Glomerular endothelial cell (primary cell): ENCODE measurements around the gene SMAP2. TPM values are rescaled to one million over a fixed set of nuclear protein-coding genes. Genes with fewer than 3 reads are reported as not detected.
A peak's percentile ranks its signal among the peaks of the same experiment; 100 is the strongest.

Source experiments
- DNase-seq: peaks from one replicate; pipeline ENCODE4 v3.0.0-alpha.2; 2011; ENCODE audit warnings: low read depth, low spot score; ENCODE audit errors: extremely low read depth
- total RNA-seq: library from RNA; depleted of rRNA; stranded (reverse); fragments of >200 nt; gene quantifications from 2 replicates; pipeline ENCODE4 v1.2.3, GENCODE V29; 2015

SMAP2 gene
- total RNA-seq, 1 donor from 2014 or later: 13.6 TPM

DNA sequence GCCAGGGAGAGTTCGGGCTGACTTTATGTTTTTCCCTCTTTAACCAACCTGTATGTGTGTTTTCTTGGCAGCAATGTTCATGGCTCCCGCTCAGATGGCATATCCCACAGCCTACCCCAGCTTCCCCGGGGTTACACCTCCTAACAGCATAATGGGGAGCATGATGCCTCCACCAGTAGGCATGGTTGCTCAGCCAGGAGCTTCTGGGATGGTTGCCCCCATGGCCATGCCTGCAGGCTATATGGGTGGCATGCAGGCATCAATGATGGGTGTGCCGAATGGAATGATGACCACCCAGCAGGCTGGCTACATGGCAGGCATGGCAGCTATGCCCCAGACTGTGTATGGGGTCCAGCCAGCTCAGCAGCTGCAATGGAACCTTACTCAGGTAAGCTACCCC is 43.2 kb downstream of the SMAP2 start:
- no peak for DNase-seq

DNA sequence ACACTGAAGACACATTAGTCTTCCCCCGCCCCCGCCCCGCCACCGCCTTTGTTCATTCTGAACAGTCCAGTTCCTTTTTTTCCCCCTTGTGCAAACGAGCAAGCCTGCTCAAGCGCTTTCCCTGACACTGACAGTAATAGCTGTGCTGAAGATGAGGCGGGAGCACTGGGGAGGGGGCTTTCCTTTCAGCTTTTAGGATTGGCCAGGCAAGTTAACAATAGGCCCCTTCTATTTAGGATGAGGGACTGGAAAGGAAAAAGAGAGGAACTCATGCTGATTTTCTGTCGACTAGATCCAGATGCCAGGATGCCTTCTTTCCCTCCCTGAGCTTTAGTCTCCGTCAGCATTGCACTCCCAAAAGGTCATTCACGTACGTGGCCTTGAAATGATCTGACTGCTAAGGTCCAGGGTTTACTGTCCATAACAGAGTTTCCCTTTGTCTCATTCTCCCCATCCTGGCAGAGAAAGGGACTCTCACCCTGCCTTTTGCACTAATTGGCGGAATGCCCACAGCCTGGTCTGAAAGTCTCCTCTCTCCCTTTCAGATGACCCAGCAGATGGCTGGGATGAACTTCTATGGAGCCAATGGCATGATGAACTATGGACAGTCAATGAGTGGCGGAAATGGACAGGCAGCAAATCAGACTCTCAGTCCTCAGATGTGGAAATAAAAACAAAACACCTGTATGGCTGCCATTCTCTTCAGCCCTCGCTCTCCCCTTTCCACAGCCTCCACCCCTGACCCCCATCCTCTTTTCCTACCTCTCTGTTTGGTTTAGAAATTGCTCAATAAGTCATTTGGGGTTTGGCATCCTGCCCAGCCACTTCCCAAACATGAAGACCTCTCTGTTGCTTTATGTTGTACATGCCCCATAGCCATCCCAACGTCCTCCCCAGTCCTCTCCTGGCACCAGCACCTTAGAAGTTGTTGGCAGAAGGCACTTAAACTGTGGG is 48.2 kb downstream of the SMAP2 start:
- DNase-seq: no peak

DNA sequence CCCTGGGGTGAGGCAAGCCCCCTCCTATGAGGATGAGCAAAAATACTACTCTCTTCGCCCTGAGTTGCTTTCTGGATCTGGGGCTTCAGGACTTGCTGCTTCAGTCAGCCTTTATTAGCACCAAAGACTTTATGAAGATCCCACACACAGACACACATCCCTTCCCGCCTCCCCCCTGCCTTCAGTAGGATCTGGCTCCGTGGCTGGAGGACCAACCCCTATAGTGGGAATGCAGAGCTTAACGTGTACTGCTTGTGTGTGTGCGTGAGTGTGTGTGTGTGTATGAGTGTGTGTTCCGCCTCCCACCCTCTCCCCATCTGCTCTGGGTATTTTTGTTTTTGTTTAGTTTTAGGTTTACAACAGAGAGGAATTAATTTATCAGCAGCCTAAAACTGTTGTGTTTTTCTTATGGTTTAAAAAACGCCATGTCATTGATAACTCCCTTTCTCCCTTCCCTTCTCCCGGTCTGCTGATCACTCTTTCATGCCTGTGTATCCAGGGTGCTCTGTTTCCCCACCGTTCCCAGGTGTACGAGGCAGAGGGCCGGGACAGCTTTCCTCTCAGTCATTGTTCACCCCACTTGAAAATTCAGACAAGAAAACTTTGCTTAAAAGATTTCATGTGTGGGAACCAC is 49.2 kb downstream of the SMAP2 start:
- no peak for DNase-seq

DNA sequence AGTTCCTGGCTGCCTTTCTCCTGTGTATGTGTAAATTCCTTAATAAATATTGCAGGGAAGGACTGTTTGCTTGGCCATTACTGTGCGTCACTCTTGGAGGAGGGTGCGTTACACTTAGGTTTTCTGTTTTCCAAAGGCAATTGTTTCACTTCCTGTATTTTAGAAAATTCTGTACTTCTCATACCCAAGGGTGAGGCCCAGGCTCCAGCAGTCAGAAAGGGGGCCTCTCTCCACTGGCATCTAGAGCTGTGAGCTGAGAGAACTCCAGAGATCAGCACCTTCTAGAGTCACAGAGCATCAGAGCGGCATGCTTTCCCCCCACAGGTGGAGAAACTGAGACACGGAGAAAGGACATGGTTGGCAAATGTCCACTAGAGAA is 49.7 kb downstream of the SMAP2 start:
- no peak for DNase-seq

DNA sequence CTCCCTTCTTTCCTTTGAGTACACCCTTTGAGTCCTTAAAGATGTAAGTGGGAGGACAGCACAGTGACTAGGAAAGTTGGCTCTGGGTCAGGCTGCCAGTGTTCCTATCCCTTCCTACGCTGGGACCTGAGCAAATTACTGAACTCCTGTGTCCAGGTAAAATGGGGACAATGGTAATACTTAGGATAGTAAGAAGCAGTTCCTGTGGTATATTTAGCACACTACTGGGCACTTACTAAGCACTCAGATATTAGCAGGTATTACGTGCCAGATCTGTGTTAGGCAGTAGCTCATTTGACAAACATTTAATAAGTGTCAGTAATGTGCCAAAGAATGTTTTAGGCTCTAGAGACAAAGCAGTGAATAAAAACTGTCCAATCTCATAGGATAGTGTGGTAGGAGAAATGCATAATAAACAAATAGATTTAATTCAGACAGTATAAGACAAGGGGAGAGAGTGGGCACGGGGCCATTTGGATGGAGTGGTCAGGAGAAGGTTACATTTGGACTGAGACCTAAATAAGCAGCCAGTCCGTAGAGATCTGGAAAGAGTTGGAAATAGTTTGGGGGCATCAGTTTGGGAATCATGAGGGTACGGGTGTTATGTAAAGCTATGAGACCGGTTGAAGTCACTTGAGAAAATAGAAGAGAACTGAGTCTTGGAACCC is 50.6 kb downstream of the SMAP2 start:
- DNase-seq: no peak

DNA sequence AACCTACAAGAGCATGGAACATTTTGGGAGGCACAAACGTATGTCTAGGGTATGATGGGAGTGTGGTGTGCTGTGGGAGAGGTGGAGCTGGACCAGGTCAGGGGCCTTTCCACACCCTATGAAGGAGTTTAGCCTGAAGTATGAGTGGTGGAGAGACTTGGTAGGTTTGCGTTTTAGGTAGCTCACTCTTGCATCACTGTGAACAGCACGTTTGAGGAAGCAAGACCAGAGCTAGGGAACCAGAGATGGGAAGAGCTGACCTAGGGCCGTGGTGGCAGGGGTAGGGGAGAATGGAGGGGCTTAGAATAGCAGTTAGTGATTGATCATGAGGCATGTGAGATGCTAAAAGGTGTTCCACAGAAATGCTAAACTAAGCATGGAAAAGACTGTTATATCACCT is 51.7 kb downstream of the SMAP2 start:
- no peak for DNase-seq

DNA sequence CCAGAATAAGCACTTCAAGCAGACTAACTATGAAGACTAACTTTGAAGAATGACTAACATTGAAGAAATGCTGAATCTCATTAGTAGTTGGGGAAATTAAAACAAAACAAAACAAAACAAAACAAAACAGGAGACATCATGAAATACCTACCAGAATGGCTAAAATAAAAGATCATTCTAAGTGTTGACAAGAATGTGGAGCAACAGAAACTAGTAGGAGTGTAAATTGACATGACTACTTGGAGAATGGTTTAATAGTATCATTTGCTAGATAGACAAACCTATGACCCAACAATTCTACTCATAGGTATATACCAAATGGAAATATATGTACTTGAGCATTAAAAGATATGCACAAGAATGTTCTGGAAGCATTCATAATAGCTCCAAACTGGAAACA is 57.9 kb downstream of the SMAP2 start:
- no peak for DNase-seq

DNA sequence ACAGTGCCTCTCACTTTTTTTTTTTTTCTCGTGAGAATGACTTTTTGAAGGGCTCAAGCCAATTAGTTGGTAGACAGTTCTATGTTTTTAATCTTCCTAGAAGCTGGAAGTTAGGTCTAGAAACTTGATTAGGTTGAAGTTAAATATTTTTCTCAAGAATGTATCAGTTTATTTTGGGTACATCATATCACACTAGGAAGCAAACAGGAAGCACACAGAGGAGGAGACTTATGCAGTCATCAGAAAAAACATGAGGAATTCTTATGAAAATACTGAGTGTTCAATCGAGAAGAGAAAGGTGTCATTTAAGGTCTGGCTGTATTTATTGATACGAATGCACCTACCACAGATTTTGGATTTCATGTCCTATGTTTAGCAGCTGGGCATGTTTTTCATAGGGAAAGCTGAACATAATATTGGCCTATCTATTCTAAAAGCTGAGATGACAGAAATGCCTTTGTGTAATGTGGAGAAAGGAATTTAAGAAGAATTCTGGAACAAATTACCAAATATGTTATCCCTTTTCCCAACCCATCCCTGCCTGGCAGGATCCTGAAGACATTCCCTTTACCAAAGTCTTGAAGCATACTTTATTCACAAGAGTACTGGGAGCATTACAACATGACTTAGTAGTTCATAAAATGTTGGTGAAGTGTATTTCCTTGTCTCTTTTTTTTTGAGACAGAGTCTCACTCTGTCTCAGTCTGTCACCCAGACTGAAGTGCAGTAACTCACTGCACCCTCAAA is 59.3 kb downstream of the SMAP2 start:
- no peak for DNase-seq

DNA sequence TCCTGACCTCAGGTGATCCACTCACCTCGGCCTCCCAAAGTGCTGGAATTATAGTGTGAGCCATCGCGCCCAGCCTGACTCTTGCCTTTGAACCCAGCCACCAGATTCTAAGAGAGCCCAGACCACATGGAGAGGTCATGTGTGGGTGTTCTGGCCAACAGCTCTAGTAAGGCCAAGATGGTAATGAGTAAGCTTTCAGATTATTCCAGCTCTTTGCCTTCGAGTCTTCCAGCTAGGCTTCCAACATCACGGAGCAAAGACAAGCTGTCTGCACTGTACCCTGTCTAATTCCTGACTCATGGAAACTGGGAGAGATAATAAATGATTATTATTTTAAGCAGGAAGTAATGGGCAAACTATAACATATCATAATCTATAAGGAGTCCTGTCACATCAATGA is 61.9 kb downstream of the SMAP2 start:
- no peak for DNase-seq

DNA sequence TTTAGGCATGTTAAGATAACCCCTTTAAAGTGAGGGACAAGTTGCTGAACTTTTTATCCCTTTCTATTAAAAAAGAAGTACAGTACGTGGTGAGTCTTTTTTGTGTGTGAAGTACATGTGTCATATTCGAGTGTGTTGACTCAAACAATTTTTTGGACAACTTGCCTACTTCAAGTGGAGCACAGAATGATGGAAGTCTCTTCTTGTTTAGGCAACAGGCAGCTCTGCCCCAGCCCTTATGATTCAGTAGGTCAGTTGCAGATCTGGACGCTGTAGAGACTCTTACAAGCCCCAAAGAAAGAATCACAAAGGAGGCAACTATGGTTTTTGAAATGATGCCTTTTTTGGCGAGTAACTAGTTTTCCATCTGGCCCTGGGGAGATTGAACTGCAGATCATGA is 62.3 kb downstream of the SMAP2 start:
- no peak for DNase-seq

DNA sequence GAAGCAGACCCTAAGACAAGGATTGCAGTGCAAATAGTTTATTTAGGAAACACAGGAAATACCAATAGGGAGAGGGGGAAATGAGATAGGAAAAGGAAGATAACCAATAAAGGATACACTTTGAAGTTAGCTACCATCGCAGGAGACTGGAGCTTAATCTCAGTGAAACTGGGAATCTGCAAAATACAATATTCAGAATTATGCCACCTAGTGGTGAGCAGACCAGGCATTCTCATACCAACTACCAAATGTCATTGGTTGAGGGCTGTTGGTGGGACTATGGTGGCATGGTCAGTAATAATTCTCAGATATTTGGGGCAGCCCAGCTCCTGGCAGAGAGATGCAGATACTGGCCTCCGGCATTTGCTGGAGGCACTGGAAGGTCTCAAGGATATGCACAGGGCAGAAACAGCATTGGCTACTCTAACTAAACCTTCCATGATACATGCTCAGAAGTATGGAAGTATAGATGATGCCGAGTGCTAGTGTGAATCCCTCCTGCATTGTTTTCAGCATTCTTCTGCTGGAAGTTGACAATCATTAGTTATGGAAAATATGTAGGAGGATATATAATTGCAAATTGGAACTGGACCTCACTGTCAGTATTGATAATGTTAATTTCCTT is 65.0 kb downstream of the SMAP2 start:
- no peak for DNase-seq

DNA sequence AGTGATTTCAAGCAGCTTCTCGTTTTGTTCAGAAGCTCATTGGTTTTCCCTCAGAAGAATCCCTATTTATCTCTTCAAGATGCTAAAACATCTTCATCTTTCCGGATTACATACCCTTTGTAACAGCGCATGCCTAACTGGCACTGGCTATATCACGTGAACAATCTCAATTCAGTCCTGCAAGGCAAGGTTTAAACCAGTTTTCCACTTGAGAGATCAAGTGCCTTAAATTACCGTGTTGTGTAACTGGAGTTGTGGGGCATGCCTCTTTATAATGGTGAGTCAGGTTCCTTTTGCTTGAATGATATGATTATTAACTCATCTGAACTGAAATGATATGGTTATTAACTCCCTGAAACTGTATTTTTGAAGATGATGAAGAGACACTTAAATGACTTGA is 65.7 kb downstream of the SMAP2 start:
- no peak for DNase-seq

DNA sequence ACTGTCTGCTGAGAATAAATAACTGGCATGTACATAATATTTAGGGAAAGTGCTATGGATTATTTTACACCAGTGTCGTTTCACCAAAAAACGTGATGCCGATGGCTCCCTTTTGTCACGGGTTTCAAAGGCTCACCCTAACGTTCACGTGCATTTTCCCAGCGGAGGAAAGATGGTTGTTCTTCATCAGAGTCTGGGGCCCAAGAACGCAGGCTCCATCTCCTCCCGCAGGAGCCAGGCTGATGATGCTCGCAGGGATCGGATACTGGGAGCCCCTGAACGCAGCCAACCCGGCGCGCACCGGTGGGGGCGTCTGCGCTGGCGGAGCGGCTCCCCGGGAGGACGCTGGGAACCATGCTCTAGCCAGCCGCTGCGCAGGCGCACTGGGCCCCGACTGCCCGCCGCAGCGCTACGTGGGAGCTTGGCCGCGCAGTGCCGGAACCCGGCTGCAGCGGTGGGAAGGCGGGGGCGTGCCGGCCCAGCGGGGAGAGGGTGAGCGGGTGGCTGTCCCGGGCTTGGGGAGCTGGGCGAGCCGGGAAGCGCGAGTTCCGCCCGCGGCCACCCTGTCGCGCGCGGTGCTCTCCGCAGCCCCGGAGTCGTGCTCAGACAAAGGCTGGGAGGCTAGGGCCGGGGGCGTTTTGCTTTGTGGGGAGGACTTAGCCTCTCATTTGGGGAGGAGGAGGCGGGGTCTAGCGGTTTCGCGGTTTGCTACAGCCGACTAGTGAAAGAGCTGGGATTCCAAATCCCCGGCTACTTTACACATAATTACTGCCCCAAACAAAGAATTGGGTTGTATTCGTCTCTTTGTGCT is 76.4 kb downstream of the SMAP2 start, which contains the start of gene ZFP69B:
Gene ZFP69B, plus strand, starts transcription at position 793 of the 811 bp plus-strand sequence. CDS start 486 bp downstream, outside the sequence.
- peak; percentile 33 for DNase-seq

DNA sequence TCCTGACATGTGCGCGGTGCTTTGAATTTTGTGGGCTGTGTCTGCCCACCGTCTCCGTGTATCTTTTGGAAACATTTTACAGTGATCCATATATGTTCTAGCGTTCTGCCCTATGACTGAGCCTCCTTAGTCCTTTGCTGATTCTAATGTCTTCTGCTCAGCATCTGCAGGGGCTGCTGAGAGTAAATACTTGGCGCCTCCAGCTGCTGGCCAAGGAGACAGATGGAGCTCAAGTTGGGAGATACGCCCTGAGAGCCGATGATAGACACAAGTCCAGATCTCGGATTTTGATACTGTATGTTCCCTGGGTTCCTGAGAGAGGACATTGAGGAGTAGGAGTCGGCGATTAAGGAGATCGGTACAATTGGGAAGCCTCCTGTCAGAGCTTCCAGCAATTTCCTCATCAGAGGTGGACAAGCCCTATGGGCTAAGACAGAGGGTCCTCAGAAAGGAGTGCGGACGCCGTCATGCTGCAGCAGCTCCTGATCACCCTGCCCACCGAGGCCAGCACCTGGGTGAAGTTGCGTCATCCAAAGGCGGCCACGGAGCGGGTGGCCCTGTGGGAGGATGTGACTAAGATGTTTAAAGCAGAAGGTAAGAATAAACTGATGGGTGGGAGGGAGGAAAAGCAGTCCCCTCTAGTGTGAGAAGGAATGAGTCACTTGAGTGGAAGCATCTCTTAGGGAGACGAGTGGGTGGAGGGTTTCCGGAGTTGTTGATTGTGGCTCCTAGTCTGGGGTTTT is 77.1 kb downstream of the SMAP2 start:
- no peak for DNase-seq

DNA sequence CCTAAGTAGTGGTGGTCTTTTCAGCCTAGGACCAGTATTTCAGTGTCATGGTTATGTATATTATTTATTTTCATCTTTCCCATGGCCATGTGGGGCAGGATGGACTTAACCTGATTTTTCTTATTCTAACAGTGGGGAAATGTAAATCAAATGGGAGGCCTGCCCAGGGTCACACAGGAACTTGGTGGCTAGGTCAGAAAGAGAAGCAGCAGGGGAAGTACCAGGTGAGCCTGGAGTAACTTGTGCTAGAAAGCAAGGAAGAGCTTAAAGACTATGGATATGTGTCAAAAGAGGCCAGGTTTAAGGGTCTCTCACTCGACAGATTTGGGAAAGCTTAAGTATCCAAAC is 77.7 kb downstream of the SMAP2 start:
- DNase-seq: no peak

DNA sequence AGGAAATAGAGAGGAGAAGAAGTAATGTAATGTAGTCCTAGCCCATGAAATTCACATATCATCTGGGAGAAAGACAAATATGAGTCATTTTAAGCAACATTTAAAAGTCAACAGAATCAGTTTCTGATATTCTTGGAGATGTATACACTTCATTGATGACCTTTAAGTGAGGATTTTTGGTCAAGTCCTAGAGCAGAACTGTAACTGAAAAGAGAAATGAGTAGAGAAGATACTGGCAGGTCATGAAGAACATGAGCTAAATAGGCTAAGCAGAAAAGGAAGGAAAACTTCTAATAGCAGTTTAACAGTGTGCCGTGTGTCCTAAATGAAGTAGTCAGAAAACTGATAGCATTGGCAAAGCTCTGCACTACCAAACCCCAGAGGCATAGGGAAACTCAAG is 81.3 kb downstream of the SMAP2 start:
- no peak for DNase-seq

DNA sequence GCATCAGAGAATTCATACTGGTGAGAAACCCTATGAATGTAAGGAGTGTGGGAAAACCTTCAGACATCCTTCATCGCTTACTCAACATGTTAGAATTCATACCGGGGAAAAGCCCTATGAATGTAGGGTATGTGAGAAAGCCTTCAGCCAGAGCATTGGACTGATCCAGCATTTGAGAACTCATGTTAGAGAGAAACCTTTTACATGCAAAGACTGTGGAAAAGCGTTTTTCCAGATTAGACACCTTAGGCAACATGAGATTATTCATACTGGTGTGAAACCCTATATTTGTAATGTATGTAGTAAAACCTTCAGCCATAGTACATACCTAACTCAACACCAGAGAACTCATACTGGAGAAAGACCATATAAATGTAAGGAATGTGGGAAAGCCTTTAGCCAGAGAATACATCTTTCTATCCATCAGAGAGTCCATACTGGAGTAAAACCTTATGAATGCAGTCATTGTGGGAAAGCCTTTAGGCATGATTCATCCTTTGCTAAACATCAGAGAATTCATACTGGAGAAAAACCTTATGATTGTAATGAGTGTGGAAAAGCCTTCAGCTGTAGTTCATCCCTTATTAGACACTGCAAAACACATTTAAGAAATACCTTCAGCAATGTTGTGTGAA is 89.5 kb downstream of the SMAP2 start:
- DNase-seq: no peak

DNA sequence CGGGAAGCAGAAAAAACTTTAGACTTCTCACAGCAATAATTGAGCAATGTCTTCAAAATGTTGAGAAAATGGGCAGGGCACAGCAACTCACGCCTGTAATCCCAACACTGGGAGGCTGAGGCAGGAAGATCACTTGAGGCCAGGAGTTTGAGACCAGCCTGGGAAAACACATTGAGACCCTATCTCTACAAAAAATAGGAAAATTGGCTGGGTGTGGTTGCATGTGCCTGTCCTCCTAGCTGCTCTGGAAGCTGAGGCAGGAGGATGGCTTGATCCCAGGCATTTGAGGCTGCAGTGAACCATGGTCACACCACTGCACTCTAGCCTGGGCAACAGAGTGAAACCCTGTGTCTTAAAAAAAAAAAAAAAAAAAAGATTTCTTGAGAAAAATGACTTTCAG is 95.8 kb downstream of the SMAP2 start:
- DNase-seq: no peak
